PC-3 (cell line): Measurements from ENCODE around the gene ZNF611. TPM values are rescaled to one million over a fixed set of nuclear protein-coding genes. Genes with fewer than 3 reads are reported as not detected.

ENCODE experiments used
- ATAC-seq: fragments of 200-7000 bp; cut with Tn5 transposase; 2 replicates; pipeline ENCODE4 v1.9.1; 2020; ENCODE audit warnings: mild to moderate bottlenecking, moderate library complexity
- BruUV-seq: library from RNA; stranded (reverse); fragments of 400-500 nt; replicated peaks from 2 replicates; lab custom pipeline; 2021; lab: Mats Ljungman, UMichigan
- CTCF ChIA-PET: fragments of 300-600 bp; sonication (Branson Sonifier 250); formaldehyde crosslinking; loops from one replicate; lab custom pipeline; 2022; ENCODE audit warnings: antibody characterized with exemption; lab: Charles Lee
- POLR2A ChIA-PET: fragments of 300-600 bp; sonication (Branson Sonifier 250); formaldehyde crosslinking; loops from one replicate; lab custom pipeline; 2022; ENCODE audit warnings: antibody characterized with exemption; ENCODE audit not compliant: unreplicated experiment; lab: Charles Lee
- DNase-seq: peaks from one replicate; pipeline ENCODE4 v3.0.0-alpha.2; 2015
- H2AFZ ChIP-seq: fragments of 300-600 bp; sonication (generic); 2 replicates; pipeline ENCODE4 v1.6.0; 2016; ENCODE audit warnings: antibody characterized with exemption, low read length
- H3F3A ChIP-seq: fragments of 300-600 bp; sonication (generic); one replicate; pipeline ENCODE4 v1.6.0; 2017; ENCODE audit warnings: antibody characterized with exemption, low read length, control low read depth, mild to moderate bottlenecking; ENCODE audit not compliant: unreplicated experiment
- H3K27ac ChIP-seq: fragments of 300-600 bp; sonication (generic); 2 replicates; pipeline ENCODE4 v1.5.1; 2016; ENCODE audit warnings: mild to moderate bottlenecking, low read length
- H3K27me3 ChIP-seq: fragments of 300-600 bp; sonication (generic); 2 replicates; pipeline ENCODE4 v1.6.1; 2016; ENCODE audit warnings: low read length, mixed read lengths
- H3K36me3 ChIP-seq: fragments of 300-600 bp; sonication (generic); 2 replicates; pipeline ENCODE4 v1.6.1; 2016; ENCODE audit warnings: low read depth, mixed run types, low read length, mixed read lengths
- H3K4me1 ChIP-seq: fragments of 300-600 bp; sonication (generic); 2 replicates; pipeline ENCODE4 v1.5.1; 2016; ENCODE audit warnings: low read length; ENCODE audit not compliant: insufficient read depth
- H3K4me2 ChIP-seq: fragments of 300-600 bp; sonication (generic); 2 replicates; pipeline ENCODE4 v1.6.0; 2016; ENCODE audit warnings: low read length
- H3K4me3 ChIP-seq: fragments of 300-600 bp; sonication (generic); 2 replicates; pipeline ENCODE4 v1.5.1; 2016; ENCODE audit warnings: mild to moderate bottlenecking, low read length, mixed read lengths
- H3K79me2 ChIP-seq: fragments of 300-600 bp; sonication (generic); 2 replicates; pipeline ENCODE4 v1.6.1; 2017; ENCODE audit warnings: low read length, mixed read lengths
- H3K9ac ChIP-seq: fragments of 300-600 bp; sonication (generic); 2 replicates; pipeline ENCODE4 v1.6.0; 2016; ENCODE audit warnings: mild to moderate bottlenecking, low read length
- H3K9me2 ChIP-seq: fragments of 300-600 bp; sonication (generic); replicated peaks from 2 replicates; pipeline ENCODE4 v1.6.1; 2016; ENCODE audit warnings: mixed run types, low read length, mixed read lengths
- H3K9me3 ChIP-seq: fragments of 300-600 bp; sonication (generic); 2 replicates; pipeline ENCODE4 v1.6.1; 2016; ENCODE audit warnings: low read length, mixed read lengths
- H4K20me1 ChIP-seq: fragments of 300-600 bp; sonication (generic); 2 replicates; pipeline ENCODE4 v1.6.1; 2016; ENCODE audit warnings: low read length, mixed read lengths
- CTCF ChIP-seq: fragments of 300-600 bp; sonication (generic); conservative IDR thresholded peaks from 2 replicates; pipeline ENCODE4 v1.5.1; 2017; ENCODE audit warnings: antibody characterized with exemption, low read depth, mild to moderate bottlenecking, low read length
- EZH2 ChIP-seq: fragments of 300-600 bp; sonication (generic); IDR thresholded peaks from one replicate; pipeline ENCODE4 v1.6.1; 2017; ENCODE audit warnings: antibody characterized with exemption, mild to moderate bottlenecking, low read length; ENCODE audit not compliant: unreplicated experiment
- EZH2phosphoT487 ChIP-seq: fragments of 300-600 bp; sonication (generic); IDR thresholded peaks from 2 replicates; pipeline ENCODE4 v1.6.1; 2018; ENCODE audit warnings: mild to moderate bottlenecking, antibody characterized with exemption, low read length, borderline replicate concordance
- intact Hi-C: fragments of 100-400 bp; cut with micrococcal nuclease; formaldehyde crosslinking; loops from 2 replicates; pipeline ENCODE4 v1.9.0; 2023
- total RNA-seq: library from RNA; depleted of rRNA; stranded (reverse); fragments of >200 nt; gene quantifications from 2 replicates; pipeline ENCODE4 v1.2.3, GENCODE V29; 2014

The ZNF611 gene
- total RNA-seq, 1 experiment from 2014 or later = 8.4 TPM

DNA sequence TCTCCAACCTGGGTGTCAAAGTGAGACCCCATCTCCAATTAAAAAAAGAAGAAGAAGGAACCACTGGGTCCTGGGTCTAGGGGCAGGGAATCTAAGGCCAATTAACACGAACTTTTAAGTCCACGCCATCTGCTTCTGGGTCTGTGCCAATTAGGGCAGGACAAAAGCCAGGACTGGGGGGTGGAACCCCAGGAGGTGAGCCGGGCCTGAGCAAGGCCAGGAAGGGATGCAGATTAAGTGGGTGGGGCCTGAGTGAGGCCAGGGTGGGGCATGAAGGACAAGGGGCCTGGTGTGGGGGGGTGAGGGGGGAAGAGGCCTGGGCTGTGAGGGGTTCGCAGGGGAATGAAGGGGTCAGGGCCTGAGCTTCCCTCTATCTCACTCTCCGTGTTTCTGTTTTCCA is 70.4 kb downstream of the ZNF611 start:
- Histone ChIP-seq H3K4me2 (no peak overlapping the region), H3K4me3 (no peak overlapping the region), H3K9ac (no peak overlapping the region), H3K9me3 (no peaks in the 10 kb centered on the region), H3K27ac (peak overlapping the region; percentile 88), H3K27me3 (no peaks in the 10 kb centered on the region), H3K9me2 (no peaks in the 10 kb centered on the region), H3K4me1 (peaks cover 40% of the 10 kb centered on the region), H3K79me2 (peaks cover 20% of the 10 kb centered on the region; the same call in 1 of the 2 replicates), H3K36me3 (peaks cover 79% of the 10 kb centered on the region), H3F3A (no peaks in the 10 kb centered on the region), H4K20me1 (no peaks in the 10 kb centered on the region), H2AFZ (no peak overlapping the region)
- ATAC-seq (no peak), DNase-seq (no peak)
- POLR2A ChIA-PET = no interaction called here
- TF ChIP-seq EZH2 (no peak), CTCF (no peak), EZH2phosphoT487 (no peak)
- intact Hi-C loops = loop anchor here (2.0 kb wide), 1 partner anchor 26 kb away; no protein-coding TSS in a partner anchor
- BruUV-seq = no TSS peak
- CTCF ChIA-PET = no interaction called here

DNA sequence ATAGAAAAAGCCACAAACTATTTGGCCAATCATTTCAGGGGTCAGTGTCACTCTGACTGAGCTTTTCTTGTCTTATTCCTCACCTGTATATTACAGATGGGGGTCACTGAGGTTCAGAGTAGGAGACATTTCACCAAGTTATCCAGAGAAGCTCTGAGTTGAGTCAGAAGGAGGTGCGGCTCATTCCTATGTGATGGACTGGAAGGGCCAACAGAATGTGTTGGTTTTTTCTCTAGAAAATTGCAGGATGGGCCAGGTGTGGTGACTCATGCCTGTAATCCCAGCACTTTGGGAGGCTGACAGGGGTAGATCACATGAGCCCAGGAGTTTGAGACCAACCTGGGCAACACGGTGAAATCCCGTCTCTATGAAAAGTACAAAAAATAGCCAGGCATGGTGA is 72.2 kb downstream of the ZNF611 start:
- H3K4me3 ChIP-seq = no peak overlapping the region
- H3K79me2 ChIP-seq = peaks cover 20% of the 10 kb centered on the region; the same call in 1 of the 2 replicates
- DNase-seq (peak; percentile 88), ATAC-seq (peak; percentile 81)
- H3K9me2 ChIP-seq = no peaks in the 10 kb centered on the region
- BruUV-seq = no TSS peak
- peaks cover 77% of the 10 kb centered on the region for H3K36me3 ChIP-seq
- no peaks in the 10 kb centered on the region for H3K9me3 ChIP-seq
- TF ChIP-seq EZH2phosphoT487 = no peak
- no peak for TF ChIP-seq EZH2
- TF ChIP-seq CTCF = no peak
- peak overlapping the region; percentile 58 for H3K27ac ChIP-seq
- peaks cover 40% of the 10 kb centered on the region for H3K4me1 ChIP-seq
- intact Hi-C loops = no loop called here
- peak overlapping the region; percentile 15; the same call in 1 of the 2 replicates for H3K4me2 ChIP-seq
- ChIA-PET CTCF (no interaction called here), POLR2A (interaction anchor here (0.6 kb wide), 1 partner anchor 177 kb away, joined by 9 read pairs; no protein-coding TSS in a partner anchor)
- no peaks in the 10 kb centered on the region for H3F3A ChIP-seq
- no peaks in the 10 kb centered on the region for H4K20me1 ChIP-seq
- no peaks in the 10 kb centered on the region for H3K27me3 ChIP-seq
- no peak overlapping the region for H2AFZ ChIP-seq
- no peak overlapping the region for H3K9ac ChIP-seq

- H3K79me2 ChIP-seq = peaks cover 20% of the 10 kb centered on the region; the same call in 1 of the 2 replicates
- ATAC-seq (no peak), DNase-seq (peak; percentile 30)
- H3K9ac ChIP-seq = no peak overlapping the region
- H3F3A ChIP-seq = no peaks in the 10 kb centered on the region
- TF ChIP-seq EZH2 (no peak), EZH2phosphoT487 (no peak), CTCF (no peak)
- no peaks in the 10 kb centered on the region for H4K20me1 ChIP-seq
- BruUV-seq = no TSS peak
- H3K27ac ChIP-seq = no peak overlapping the region
- no peaks in the 10 kb centered on the region for H3K27me3 ChIP-seq
- no peak overlapping the region for H3K4me2 ChIP-seq
- H3K9me3 ChIP-seq = no peaks in the 10 kb centered on the region
- no peaks in the 10 kb centered on the region for H3K9me2 ChIP-seq
- peaks cover 74% of the 10 kb centered on the region for H3K36me3 ChIP-seq
- ChIA-PET CTCF (no interaction called here), POLR2A (no interaction called here)
- H2AFZ ChIP-seq = no peak overlapping the region
- peaks cover 40% of the 10 kb centered on the region for H3K4me1 ChIP-seq
- no peak overlapping the region for H3K4me3 ChIP-seq
- intact Hi-C loops = no loop called here
These were observed 73.9 kb downstream of the ZNF611 start for GRCh38 chr19:52660981-52661380.
